ENCODE measurements around the gene PLD3.

DNA sequence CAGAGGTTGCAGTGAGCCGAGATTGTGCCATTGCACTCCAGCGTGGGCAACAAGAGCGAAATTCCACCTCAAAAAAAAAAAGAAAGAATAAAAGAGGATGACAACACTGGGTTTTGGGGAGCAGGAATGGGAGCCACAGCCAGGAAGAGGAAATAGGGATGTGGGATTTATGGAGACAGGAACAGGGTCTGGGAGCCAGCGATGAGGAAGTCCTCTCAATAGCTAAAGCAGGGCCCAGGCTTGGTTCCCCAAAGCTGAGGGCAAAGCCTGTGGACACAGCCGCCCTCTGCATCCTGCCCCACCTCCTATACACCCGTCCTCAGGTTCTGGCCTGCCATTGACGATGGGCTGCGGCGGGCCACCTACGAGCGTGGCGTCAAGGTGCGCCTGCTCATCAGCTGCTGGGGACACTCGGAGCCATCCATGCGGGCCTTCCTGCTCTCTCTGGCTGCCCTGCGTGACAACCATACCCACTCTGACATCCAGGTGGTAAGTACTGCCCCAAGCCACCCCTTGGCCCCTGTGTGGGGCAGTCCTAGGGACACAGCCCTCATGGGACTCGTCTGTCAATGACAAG, 27.9 kb downstream of the PLD3 start:
- TF ChIP-seq, protein P1, sequence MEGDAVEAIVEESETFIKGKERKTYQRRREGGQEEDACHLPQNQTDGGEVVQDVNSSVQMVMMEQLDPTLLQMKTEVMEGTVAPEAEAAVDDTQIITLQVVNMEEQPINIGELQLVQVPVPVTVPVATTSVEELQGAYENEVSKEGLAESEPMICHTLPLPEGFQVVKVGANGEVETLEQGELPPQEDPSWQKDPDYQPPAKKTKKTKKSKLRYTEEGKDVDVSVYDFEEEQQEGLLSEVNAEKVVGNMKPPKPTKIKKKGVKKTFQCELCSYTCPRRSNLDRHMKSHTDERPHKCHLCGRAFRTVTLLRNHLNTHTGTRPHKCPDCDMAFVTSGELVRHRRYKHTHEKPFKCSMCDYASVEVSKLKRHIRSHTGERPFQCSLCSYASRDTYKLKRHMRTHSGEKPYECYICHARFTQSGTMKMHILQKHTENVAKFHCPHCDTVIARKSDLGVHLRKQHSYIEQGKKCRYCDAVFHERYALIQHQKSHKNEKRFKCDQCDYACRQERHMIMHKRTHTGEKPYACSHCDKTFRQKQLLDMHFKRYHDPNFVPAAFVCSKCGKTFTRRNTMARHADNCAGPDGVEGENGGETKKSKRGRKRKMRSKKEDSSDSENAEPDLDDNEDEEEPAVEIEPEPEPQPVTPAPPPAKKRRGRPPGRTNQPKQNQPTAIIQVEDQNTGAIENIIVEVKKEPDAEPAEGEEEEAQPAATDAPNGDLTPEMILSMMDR (IDR thresholded peaks at IDR 0.05) = no peak
- TF ChIP-seq POLR2A (IDR thresholded peaks at IDR 0.05) = no peak
- TF ChIP-seq EP300 (IDR thresholded peaks at IDR 0.05) = no peak
